Dedifferentiated amniotic fluid mesenchymal stem cell (primary cell): ENCODE results near the gene SPACA7.
"Not testable (repeated sequence)": the region's sequence is repeated elsewhere in the genome, so short reads cannot be mapped to it uniquely, and the experiment has no call there.

Experiments used
- DNase-seq: peaks from one replicate; pipeline ENCODE4 v3.0.0-alpha.2; 2016; ENCODE audit errors: extremely low spot score

Gene SPACA7

DNA sequence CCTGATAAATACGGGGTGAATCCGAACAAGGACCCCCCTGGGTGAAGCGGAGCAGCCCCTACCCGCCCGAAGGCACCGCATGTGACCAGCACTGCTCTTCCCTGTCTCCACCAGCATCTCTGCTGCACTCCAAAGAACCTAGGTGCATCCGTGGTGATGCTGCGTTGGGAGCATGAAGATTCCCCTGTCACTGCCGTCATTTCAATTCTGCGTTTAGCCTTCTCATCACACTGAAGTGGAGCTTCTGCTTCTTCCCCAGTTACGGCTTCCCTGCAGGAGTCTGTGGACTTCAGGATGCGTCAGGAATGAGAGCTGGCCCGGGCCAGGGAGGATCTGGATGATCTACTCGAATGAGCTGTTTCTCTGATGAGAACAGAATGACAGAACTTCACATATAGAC lies 47.9 kb downstream of the SPACA7 start:
- no peak for DNase-seq

DNA sequence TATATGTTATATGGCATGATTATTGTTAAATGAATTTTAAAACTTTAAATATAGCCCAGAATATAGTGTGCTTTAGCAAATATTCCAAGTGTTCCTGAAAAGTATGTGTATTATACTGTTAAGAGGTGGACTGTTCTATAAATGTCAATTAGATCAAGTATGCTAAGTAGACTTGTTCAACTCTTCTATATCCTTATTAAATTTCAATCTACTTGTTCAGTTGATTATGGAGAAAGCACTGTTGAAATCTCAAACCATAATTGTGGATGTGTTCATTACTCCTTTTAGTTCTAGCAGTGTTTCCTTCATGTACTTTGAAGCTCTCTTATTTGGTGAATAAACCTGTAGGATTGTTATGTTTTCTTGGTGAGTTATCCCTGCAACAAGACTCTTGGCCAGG lies 52.5 kb downstream of the SPACA7 start:
- no peak for DNase-seq

GRCh38 chr13:112431734-112432133 lies 55.6 kb downstream of the SPACA7 start:
- DNase-seq, result no peak

- DNase-seq, result not testable (repeated sequence)
These were observed 56.6 kb downstream of the SPACA7 start for GRCh38 chr13:112432734-112433133.

DNA sequence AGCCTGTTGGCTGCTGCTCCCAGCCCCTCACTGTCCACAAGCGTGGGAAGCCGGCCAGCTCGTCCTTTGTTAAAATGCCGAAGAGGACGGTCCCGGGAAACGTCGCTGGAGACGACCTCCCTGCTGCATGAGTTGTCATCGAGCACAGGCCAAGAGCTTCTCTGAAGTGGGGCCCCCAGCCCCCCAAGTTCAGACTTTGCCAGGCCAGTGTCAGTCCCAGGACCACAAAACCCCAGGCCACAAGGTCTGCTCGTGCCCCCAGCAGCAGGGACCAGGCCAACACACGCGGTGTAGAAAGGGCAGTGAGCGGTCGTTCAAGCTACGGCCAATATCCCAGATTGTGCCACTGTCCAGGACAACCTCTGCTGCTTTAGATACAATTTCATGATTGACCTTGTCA lies 57.4 kb downstream of the SPACA7 start:
- DNase-seq, result not testable (repeated sequence)

GRCh38 chr13:112434032-112434431 lies 57.9 kb downstream of the SPACA7 start:
- DNase-seq, result no peak

DNA sequence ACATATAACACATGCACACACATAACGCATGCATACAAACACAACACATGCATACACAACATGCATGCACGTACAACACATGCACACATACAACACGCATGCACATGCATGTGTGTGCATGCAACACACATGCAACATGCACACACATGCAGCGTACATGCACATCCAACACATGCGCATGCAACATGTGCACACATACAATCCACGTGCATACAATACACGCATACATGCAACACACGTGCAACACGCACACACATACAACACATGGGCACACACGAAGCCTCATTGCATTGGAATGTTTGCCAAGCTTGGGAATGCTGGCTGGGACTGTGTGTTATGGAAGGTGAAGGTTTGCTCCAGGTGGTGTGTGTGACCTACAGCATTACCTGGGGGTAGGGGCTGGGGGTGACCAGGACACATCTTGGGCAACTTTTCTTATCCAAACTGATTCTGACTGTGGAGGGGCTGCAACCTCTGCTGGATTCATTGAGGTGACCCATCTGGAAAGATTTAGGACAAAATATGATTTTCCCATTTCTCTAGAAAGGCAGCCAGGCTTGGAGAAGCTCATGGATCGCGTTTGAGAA lies 58.9 kb downstream of the SPACA7 start:
- DNase-seq, result no peak

- DNase-seq, result no peak
These were observed 59.8 kb downstream of the SPACA7 start for GRCh38 chr13:112435973-112436372.

DNA sequence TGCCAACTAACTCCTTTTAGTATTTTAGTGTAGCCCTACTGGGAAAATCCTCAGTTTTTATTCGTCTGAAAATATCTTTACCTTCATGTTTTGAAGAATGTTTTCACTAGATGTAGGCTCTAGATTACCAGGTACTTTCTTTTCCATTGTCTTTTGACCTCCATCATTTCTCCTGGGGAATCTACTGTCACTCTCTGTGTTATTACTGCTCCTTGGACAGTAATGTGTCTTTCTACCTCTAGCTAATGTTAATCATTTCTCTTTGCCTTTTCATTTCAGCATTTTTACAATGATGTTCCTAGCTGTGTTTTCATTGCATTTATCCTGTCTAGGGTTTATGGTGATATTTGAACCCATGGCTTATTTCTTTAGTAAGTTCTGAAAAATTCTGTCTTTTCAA lies 61.9 kb downstream of the SPACA7 start:
- no peak for DNase-seq

DNA sequence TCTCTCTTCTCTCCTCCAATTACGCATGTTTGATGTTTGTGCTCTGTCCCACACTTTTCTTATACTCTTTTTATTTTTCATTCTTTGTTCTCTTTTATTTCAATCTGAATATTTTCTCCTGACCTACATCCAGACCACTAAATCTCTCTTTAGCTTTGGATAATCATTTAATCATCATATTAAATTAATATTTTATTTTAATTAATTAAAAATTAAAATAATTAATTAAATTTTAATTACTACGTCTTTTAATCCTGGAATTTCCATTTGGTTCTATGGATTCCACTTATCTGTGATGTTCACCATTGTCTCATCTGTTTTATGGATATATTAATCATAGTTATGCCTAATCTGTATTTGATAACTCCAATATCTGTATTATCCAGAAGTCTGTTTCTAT lies 62.4 kb downstream of the SPACA7 start:
- no peak for DNase-seq

- no peak for DNase-seq
These were observed 65.1 kb downstream of the SPACA7 start for GRCh38 chr13:112441226-112441625.

DNA sequence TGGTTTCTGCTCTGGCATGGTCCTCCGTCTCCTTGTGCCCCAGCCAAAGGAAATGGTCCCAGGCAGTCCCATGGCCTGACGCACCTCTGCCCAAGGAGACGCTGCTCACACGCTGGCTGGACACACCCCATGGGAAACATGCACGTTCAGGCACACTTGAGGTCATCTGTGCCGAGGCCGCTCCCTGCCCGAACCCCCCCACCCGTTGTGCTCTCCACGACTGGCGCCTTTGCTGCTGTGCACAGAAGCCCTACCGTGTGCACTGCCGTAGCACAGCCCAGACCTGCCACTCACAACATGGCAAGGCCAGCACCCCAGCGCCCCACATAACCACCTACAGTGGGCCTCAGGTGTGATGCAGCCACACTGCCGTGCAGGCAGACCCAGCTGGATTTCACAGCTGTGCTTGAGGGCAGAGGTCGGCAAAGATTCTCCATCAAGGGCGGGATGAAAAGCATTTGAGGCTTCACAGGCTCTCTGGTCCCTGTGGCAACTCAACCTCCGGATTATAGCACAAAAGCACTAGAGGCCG lies 65.7 kb downstream of the SPACA7 start:
- no peak for DNase-seq

- no peak for DNase-seq
These were observed 66.4 kb downstream of the SPACA7 start for GRCh38 chr13:112442483-112443090.

DNA sequence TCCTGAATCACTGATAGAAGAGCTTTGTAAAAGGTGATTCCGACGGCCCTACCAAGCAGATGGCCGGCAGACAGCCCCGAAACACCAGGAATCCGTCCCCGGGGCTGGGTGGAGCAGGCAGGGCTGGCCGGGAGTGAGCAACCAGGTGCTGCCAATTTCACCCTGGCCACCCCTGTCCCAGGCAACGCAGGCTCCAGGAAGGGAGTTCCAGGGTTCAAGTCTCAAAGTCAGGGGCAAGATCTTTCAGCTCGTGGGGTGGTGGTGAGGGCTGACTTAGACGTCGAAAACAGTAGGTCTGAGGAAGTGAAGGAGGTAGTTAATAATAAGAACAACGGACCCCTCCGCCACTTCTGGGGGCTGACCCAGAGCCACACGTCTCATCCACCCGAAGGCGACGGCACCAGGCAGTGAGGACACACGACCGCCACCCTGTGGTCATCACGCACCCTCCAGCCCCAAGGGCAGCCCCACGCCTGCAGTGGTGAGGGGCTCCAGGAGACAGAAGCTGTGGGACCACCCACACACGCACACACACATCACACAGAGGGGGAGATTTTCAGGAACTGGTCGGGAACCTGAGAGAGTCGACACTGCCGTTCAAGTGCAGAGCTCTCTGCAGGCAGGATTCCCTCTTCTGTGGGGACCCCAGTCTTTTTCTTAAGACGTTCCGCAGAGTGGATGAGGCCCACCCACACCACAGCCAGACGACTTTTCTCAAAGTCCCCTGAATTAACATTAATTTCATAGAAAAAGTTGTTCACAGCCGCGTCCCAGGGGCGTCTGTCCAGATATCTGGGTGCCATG lies 67.2 kb downstream of the SPACA7 start:
- no peak for DNase-seq

DNA sequence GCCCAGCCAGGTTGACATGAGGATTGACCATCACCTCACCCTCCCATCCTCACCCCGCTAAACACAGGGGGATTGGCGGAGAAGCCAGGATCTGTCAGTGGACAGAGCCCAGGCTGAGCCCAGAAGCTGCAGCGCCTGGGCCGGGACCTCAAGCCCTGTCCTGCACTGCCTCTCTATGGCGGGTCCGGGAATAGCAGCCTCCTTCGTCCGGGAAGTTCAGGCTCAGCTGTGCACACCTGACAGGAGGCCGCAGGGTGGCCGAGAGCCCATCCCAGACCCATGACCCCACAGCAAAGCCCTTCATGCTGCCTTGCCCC lies 67.8 kb downstream of the SPACA7 start:
- no peak for DNase-seq

GRCh38 chr13:112444416-112445399 lies 68.6 kb downstream of the SPACA7 start:
- no peak for DNase-seq

DNA sequence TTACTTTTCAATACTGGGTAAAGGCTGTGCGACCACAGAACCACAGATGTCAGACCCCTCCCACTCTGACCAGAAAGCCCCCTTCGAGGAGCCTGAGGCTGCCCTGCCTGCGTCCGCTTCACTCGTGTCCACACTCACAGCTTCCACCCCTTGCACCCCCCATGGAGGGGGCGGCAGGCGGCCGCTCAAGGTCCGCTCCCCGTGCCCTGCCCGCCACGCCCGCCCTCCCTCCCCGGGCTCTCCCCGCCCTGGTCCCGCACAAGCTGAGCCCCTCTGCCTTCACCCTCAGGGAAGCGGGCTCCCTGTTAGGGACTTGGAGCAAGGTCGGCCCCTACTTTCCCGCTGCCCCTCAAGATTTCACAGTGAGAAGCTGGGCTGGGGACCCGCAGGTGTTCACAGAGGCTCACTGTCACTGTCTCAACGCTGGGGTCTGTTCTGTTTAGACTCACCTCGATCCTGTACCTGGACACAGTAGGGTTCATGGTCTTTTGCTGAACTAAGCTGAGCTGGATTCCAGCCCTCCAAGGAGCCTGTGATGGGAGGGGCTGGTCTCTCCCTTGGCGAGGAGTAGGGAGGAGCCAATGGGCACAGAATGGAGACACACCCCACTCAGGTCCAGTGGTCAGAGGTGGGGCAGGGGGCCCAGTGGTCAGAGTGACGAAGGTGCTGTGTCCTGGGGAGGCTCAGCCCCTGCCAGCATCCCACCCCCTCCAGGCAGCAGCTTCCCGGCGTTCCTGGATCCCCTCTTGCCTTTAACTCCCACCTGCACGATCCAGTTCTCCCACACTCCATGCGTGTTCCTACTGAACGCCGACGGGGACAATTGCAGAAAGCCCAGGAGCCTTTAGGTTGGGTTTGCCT lies 69.5 kb downstream of the SPACA7 start:
- no peak for DNase-seq

GRCh38 chr13:112446347-112446861 lies 70.2 kb downstream of the SPACA7 start:
- no peak for DNase-seq

DNA sequence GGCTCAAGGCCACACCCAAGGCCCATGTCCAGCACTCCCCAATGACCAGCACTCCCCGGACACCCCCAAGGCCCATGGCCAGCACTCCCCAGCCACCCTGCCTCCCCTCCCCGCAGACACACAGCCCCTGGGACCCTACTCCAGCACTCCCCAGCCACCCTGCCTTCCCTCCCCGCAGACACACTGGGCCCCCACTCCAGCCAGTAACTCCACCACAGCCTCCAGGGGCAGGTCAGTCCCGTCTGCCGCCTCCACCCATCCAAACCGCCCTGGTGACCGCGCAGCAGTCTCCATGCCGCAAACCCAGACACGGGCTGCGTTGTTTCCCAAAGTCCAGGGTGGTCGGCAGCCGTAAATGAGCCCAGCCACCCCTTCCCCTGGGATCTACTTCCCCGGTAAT lies 70.7 kb downstream of the SPACA7 start:
- DNase-seq, result no peak

- no peak for DNase-seq
These were observed 71.2 kb downstream of the SPACA7 start for GRCh38 chr13:112447306-112447705.
